Neural crest cell (in vitro differentiated cells): ENCODE measurements around the gene SCNM1. TPM values are rescaled to one million over a fixed set of nuclear protein-coding genes. Genes with fewer than 3 reads are reported as not detected.

Experiments used
- DNase-seq: peaks from one replicate; pipeline ENCODE4 v3.0.0; 2021; ENCODE audit warnings: low read depth, mixed read lengths, low spot score
- H3K27ac Mint-ChIP-seq: one replicate; pipeline ENCODE4 v1.8.0; 2021; ENCODE audit warnings: mild to moderate bottlenecking, mixed read lengths; ENCODE audit not compliant: unreplicated experiment
- H3K27me3 Mint-ChIP-seq: 2 replicates; pipeline ENCODE4 v1.8.0; 2021; ENCODE audit warnings: low read depth, mild to moderate bottlenecking, mixed read lengths
- H3K36me3 Mint-ChIP-seq: 2 replicates; pipeline ENCODE4 v1.8.0; 2021; ENCODE audit warnings: low read depth, mild to moderate bottlenecking, mixed read lengths
- H3K4me1 Mint-ChIP-seq: 2 replicates; pipeline ENCODE4 v1.8.0; 2021; ENCODE audit warnings: mixed read lengths
- H3K4me3 Mint-ChIP-seq: one replicate; pipeline ENCODE4 v1.8.0; 2021; ENCODE audit warnings: mild to moderate bottlenecking, mixed read lengths
- H3K9me3 Mint-ChIP-seq: 2 replicates; pipeline ENCODE4 v1.8.0; 2021; ENCODE audit warnings: mixed read lengths
- total RNA-seq: library from RNA; stranded (reverse); gene quantifications from 2 replicates; pipeline ENCODE4 v1.2.1, GENCODE V29; 2021
- TF ChIP-seq, protein P1 (sequence below): fragments of 200-600 bp; sonication (generic); conservative IDR thresholded peaks from 2 replicates; pipeline ENCODE4 v1.5.0; 2021; ENCODE audit warnings: antibody characterized with exemption, mild to moderate bottlenecking

SCNM1 gene
- total RNA-seq, 1 donor from 2014 or later: 48.7 TPM

DNA sequence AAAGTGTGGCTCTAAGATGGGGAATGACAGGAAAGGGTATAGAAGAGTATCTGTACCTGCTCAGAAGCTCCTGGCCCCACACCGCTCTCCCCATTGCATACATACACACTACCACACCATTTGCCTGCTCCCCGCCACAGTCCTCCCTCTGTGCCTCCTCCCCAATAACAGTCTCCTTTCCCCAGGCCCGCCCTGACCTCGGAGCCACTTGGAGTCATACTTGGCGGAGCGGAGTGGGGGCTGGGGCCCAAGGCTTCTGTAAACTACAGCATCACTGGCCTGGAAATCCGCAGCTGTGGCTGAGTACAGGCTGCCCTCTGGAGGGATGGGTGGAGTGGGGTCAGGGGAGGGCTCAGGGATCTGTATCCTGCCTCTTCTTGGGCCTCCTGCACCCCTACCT lies 28.2 kb upstream of the SCNM1 start:
- DNase-seq: no peak
- no peaks in the 10 kb centered on the region for H3K4me1 Mint-ChIP-seq
- H3K4me3 Mint-ChIP-seq: no peak overlapping the region

DNA sequence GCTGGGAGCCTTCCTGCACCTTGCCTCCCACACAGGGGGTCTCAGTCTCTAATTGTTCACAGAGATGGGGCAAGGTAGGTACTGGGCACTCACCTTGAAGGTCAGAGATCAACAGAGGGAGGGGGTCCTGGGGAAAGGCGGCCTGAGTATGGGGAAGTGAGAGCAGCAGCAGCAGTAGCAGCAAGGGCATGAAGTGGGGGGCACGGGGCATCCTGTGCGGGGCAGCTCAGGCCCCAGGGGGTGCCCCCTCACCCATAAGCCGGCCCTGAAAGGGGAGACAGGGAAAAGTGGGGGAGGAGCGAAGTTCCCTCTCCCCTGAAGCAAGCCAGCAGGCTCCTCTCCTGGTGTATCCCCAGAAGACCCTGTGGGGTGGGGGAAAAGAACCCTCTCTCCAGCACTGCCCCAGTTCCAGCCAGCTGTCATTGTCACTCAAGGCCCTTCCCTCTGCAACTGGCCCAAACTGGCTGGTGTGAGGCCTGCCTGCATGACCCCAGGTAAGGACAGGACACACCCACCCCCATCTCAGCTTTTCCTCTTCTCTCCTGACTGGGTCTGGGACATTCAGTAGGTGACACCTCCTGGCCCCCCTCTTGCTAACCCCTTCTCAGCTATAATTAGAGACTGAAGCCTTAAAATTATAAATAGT lies 23.4 kb upstream of the SCNM1 start:
- TF ChIP-seq, protein P1, sequence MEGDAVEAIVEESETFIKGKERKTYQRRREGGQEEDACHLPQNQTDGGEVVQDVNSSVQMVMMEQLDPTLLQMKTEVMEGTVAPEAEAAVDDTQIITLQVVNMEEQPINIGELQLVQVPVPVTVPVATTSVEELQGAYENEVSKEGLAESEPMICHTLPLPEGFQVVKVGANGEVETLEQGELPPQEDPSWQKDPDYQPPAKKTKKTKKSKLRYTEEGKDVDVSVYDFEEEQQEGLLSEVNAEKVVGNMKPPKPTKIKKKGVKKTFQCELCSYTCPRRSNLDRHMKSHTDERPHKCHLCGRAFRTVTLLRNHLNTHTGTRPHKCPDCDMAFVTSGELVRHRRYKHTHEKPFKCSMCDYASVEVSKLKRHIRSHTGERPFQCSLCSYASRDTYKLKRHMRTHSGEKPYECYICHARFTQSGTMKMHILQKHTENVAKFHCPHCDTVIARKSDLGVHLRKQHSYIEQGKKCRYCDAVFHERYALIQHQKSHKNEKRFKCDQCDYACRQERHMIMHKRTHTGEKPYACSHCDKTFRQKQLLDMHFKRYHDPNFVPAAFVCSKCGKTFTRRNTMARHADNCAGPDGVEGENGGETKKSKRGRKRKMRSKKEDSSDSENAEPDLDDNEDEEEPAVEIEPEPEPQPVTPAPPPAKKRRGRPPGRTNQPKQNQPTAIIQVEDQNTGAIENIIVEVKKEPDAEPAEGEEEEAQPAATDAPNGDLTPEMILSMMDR: no peak
- Mint-ChIP-seq H3K4me1 (peaks cover 34% of the 10 kb centered on the region), H3K4me3 (no peak overlapping the region), H3K27ac (no peak overlapping the region), H3K27me3 (peaks cover under 1% of the 10 kb centered on the region), H3K9me3 (no peaks in the 10 kb centered on the region), H3K36me3 (no peaks in the 10 kb centered on the region)
- DNase-seq: no peak

More for the DNA sequence above, 28.2 kb upstream of the SCNM1 start:
- peaks cover 12% of the 10 kb centered on the region for H3K27me3 Mint-ChIP-seq
- H3K36me3 Mint-ChIP-seq: peaks cover 14% of the 10 kb centered on the region
- H3K27ac Mint-ChIP-seq: no peak overlapping the region
- TF ChIP-seq, protein P1: no peak
- H3K9me3 Mint-ChIP-seq: no peaks in the 10 kb centered on the region

DNA sequence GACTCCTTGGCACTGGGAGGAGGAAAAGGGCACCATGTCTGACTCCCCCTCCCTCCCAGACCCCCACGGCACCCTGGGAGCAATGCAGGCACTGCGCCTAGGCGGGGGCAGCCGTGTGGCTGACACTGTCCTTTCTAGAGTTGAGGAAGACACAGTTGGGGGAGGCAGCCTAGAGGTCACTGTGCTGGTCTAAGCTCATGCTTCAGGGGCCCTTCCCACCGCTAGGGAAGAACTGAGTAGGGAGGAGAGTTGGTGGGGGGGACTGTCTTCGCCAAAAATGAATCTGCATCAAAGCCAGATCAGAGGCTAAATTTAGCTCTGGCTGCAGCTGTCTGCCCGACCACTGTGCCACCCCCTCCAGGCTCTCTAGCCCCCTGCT lies 22.9 kb upstream of the SCNM1 start:
- Mint-ChIP-seq H3K36me3 (no peaks in the 10 kb centered on the region), H3K9me3 (no peaks in the 10 kb centered on the region), H3K4me1 (peaks cover 34% of the 10 kb centered on the region), H3K27me3 (peaks cover 3% of the 10 kb centered on the region), H3K27ac (no peak overlapping the region), H3K4me3 (peak overlapping the region; percentile 88)
- DNase-seq: no peak
- TF ChIP-seq, protein P1: no peak

GRCh38 chr1:151143986-151144385 lies 22.0 kb upstream of the SCNM1 start:
- TF ChIP-seq, protein P1: no peak
- Mint-ChIP-seq H3K27ac (peak overlapping the region; percentile 75), H3K9me3 (no peaks in the 10 kb centered on the region), H3K27me3 (peaks cover 3% of the 10 kb centered on the region), H3K4me1 (peaks cover 34% of the 10 kb centered on the region), H3K4me3 (peak overlapping the region; percentile 88), H3K36me3 (no peaks in the 10 kb centered on the region)
- DNase-seq: no peak

- Mint-ChIP-seq H3K27me3 (peaks cover 3% of the 10 kb centered on the region), H3K4me3 (peak overlapping the region; percentile 88), H3K36me3 (no peaks in the 10 kb centered on the region)
Measured at GRCh38 chr1:151144474-151145303, 21.3 kb upstream of the SCNM1 start.

More at GRCh38 chr1:151144474-151145303, 21.3 kb upstream of the SCNM1 start:
- H3K9me3 Mint-ChIP-seq: no peaks in the 10 kb centered on the region
- TF ChIP-seq, protein P1: no peak
- H3K4me1 Mint-ChIP-seq: peaks cover 34% of the 10 kb centered on the region
- no peak for DNase-seq
- H3K27ac Mint-ChIP-seq: peak overlapping the region; percentile 51
